Lower leg skin (tissue), 3 donors: Measurements from ENCODE around the gene RGS7BP.

ENCODE experiments used
- POLR2A ChIP-seq, 2 donors: fragments of 450-650 bp; IDR thresholded peaks; one replicate each; pipeline ENCODE4 v1.6.1; 2016 to 2017; ENCODE audit warnings: antibody characterized with exemption in 2 of 2, mild to moderate bottlenecking in 1 of 2, moderate library complexity in 1 of 2
- TF ChIP-seq, protein P1 (sequence below), 3 donors: fragments of 450-650 bp; IDR thresholded peaks; one replicate each; pipeline ENCODE4 v1.5.1; 2016; ENCODE audit warnings: antibody characterized with exemption in 3 of 3, mild to moderate bottlenecking in 3 of 3, moderate library complexity in 2 of 3

DNA sequence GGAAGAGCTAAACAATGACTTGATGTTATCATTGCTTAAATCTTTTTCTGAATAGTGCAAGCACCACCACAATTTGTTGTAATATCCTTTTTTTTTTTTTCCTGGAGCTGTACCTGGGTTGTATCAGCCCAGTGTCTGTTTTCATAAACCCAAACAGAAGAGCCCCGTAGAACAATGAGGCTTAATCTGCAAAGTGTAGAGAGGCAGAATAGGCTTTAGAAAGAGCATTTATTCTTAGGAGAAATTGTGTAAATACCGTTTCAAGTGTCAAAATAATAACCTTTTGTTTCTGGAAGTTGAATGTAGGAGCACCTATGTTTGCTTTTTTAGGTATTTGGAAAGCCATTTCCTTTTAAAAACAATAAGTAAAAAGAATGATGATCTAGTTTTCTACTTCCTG is 26.4 kb downstream of the RGS7BP start:
- TF ChIP-seq, protein P1, sequence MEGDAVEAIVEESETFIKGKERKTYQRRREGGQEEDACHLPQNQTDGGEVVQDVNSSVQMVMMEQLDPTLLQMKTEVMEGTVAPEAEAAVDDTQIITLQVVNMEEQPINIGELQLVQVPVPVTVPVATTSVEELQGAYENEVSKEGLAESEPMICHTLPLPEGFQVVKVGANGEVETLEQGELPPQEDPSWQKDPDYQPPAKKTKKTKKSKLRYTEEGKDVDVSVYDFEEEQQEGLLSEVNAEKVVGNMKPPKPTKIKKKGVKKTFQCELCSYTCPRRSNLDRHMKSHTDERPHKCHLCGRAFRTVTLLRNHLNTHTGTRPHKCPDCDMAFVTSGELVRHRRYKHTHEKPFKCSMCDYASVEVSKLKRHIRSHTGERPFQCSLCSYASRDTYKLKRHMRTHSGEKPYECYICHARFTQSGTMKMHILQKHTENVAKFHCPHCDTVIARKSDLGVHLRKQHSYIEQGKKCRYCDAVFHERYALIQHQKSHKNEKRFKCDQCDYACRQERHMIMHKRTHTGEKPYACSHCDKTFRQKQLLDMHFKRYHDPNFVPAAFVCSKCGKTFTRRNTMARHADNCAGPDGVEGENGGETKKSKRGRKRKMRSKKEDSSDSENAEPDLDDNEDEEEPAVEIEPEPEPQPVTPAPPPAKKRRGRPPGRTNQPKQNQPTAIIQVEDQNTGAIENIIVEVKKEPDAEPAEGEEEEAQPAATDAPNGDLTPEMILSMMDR (IDR thresholded peaks at IDR 0.05): no peak
- TF ChIP-seq POLR2A (IDR thresholded peaks at IDR 0.05): no peak
